CD4-positive, alpha-beta memory T cell (primary cell): ENCODE results near the gene ADCY7. TPM values are rescaled to one million over a fixed set of nuclear protein-coding genes. Genes with fewer than 3 reads are reported as not detected.

Experiments
- CTCF ChIA-PET: fragments of 350-600 bp; sonication (Branson Sonifier 250); formaldehyde crosslinking; loops from one replicate; lab custom pipeline; 2021; ENCODE audit warnings: inconsistent platforms; ENCODE audit not compliant: partially characterized antibody; lab: Charles Lee
- POLR2A ChIA-PET: fragments of 350-600 bp; sonication (Branson Sonifier 250); formaldehyde crosslinking; loops from one replicate; lab custom pipeline; 2021; ENCODE audit not compliant: partially characterized antibody; lab: Charles Lee
- DNase-seq, 5 donors: peaks; one replicate each; pipeline versions ENCODE4 v3.0.0 to v3.0.0-alpha.2; 2020 to 2022; ENCODE audit warnings: mixed read lengths in 1 of 5
- H3K27ac ChIP-seq: one replicate; pipeline ENCODE4 v1.7.0; 2013; ENCODE audit warnings: low read depth, low read length
- H3K27me3 ChIP-seq: 2 replicates; pipeline ENCODE4 v1.7.0; 2013; ENCODE audit warnings: mild to moderate bottlenecking, low read length, moderate library complexity; ENCODE audit not compliant: insufficient read depth
- H3K36me3 ChIP-seq: 2 replicates; pipeline ENCODE4 v1.7.0; 2013; ENCODE audit warnings: mild to moderate bottlenecking, low read length, moderate library complexity; ENCODE audit not compliant: insufficient read depth
- H3K4me1 ChIP-seq: 2 replicates; pipeline ENCODE4 v1.7.0; 2013; ENCODE audit warnings: mild to moderate bottlenecking, low read length, moderate library complexity; ENCODE audit not compliant: insufficient read depth
- H3K4me3 ChIP-seq, 2 donors: one replicate each; pipeline ENCODE4 v1.7.0; 2013; ENCODE audit warnings: low read length in 2 of 2, mild to moderate bottlenecking in 1 of 2
- H3K9me3 ChIP-seq, 2 donors: one replicate each; pipeline ENCODE4 v1.7.0; 2013; ENCODE audit warnings: low read length in 2 of 2, control low read depth in 1 of 2; ENCODE audit not compliant: control insufficient read depth in 1 of 2
- H3K27ac Mint-ChIP-seq, 7 donors: one replicate each; pipeline ENCODE4 v1.8.0; 2020 to 2021; ENCODE audit warnings: mixed read lengths in 7 of 7, mild to moderate bottlenecking in 6 of 7, inconsistent platforms in 3 of 7, moderate library complexity in 3 of 7
- H3K27me3 Mint-ChIP-seq, 2 donors: one replicate each; pipeline ENCODE4 v1.8.0; 2020 to 2021; ENCODE audit warnings: mixed read lengths in 2 of 2
- H3K36me3 Mint-ChIP-seq, 2 donors: one replicate each; pipeline ENCODE4 v1.8.0; 2020 to 2021; ENCODE audit warnings: mixed read lengths in 2 of 2, inconsistent platforms in 1 of 2, mild to moderate bottlenecking in 1 of 2
- H3K4me1 Mint-ChIP-seq, 4 donors: one replicate each; pipeline ENCODE4 v1.8.0; 2020 to 2021; ENCODE audit warnings: mixed read lengths in 4 of 4, mild to moderate bottlenecking in 1 of 4
- H3K4me3 Mint-ChIP-seq, 8 donors: one replicate each; pipeline ENCODE4 v1.8.0; 2020 to 2021; ENCODE audit warnings: mixed read lengths in 8 of 8, mild to moderate bottlenecking in 7 of 8, moderate library complexity in 6 of 8, inconsistent platforms in 3 of 8
- H3K9me3 Mint-ChIP-seq, 8 donors: one replicate each; pipeline ENCODE4 v1.8.0; 2020 to 2021; ENCODE audit warnings: mixed read lengths in 8 of 8, mild to moderate bottlenecking in 5 of 8, inconsistent platforms in 3 of 8, moderate library complexity in 1 of 8
- intact Hi-C: fragments of 100-400 bp; cut with micrococcal nuclease; formaldehyde crosslinking; loops from one replicate; pipeline ENCODE4 v1.15.1; 2023
- polyA plus RNA-seq, 2 donors: library from polyadenylated mRNA; unstranded; fragments of 300-500 nt; fragmentation: Illumina TruSeq; gene quantifications; one replicate each; pipeline ENCODE4 v1.2.3, GENCODE V29; 2021
- total RNA-seq, 2 experiments: library from RNA; stranded (reverse); gene quantifications; one replicate each; pipeline ENCODE4 v1.2.3, GENCODE V29; 2021

Gene ADCY7
- total and polyA plus RNA-seq, 4 experiments from 2014 or later: 34.8 to 235 (median 150) TPM

DNA sequence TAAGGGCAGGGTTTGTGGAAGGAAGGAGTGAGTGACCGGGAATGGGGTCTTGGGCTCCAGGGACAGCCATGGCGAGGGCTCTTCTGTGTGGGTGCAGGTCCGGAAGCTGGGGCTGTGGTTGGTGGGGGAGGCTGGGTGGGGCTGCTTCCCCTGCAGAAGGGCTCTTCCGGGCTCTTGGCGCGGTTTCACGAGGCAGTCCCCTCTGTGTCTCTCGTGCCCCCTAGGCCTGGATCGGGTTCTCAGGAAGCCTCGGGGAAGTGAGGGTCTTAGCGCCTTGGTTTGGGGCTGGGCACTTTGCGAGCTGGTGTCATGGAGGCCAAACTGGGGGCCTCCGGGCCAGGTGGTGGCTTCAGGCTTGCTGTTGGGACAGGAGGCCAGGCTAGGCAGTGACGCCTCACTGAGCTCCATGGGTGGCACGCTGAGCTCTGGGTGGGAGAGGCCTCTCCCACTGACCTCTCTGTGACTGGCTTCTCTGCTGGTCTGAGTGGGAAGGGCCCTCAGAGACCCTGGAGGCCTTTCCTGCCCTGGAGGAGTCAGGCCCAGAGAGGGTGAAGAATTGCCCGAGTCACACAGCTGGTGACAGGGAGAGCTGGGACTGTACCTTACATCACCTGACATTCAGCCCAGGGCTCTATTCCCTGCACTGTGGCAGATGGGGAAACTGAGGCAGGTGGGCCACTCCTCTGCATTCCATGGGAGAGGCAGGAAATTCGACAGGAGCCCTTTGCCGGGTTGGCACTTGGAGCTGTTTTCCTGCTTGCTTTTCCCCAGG, 8.2 kb downstream of the ADCY7 start:
- Histone ChIP-seq H3K27me3 (no peaks in the 10 kb centered on the region), H3K27ac (peak overlapping the region; percentile 71), H3K36me3 (peaks cover 8% of the 10 kb centered on the region), H3K9me3 (no peaks in the 10 kb centered on the region), H3K4me1 (peaks cover 98% of the 10 kb centered on the region), H3K4me3 (peak overlapping the region; percentile 77 to 90)
- peaks cover 58 to 100% (median 89%) of the 10 kb centered on the region in 4 donors for H3K4me1 Mint-ChIP-seq
- H3K36me3 Mint-ChIP-seq: peaks cover 11 to 57% of the 10 kb centered on the region in 2 donors
- POLR2A ChIA-PET: interaction anchor here (0.7 to 12.4 kb wide), 31 partner anchors 8 to 507 kb away, joined by 3 to 252 read pairs (median 6); partner anchors contain the start of genes ADCY7, CNEP1R1, HEATR3 and SNX20
- peak overlapping the region; percentile 90 to 98 (median 92) for H3K4me3 Mint-ChIP-seq
- intact Hi-C loops: loop anchor here (1.0 kb wide), 1 partner anchor 8 kb away; the partner anchor contains the start of gene ADCY7
- H3K27me3 Mint-ChIP-seq: no peaks in the 10 kb centered on the region
- H3K27ac Mint-ChIP-seq: peak overlapping the region; percentile 96 to 99 (median 98)
- CTCF ChIA-PET: interaction anchor here (0.7 to 15.2 kb wide), 21 partner anchors 9 to 532 kb away, joined by 3 to 155 read pairs (median 4); partner anchors contain the start of genes ADCY7, BRD7 and CNEP1R1
- H3K9me3 Mint-ChIP-seq: peaks cover 0 to under 1% (median 0%) of the 10 kb centered on the region in 8 donors
- peak; percentile 60 to 66 (median 66) for DNase-seq

GRCh38 chr16:50275098-50275415, 8.7 kb downstream of the ADCY7 start:
- peaks cover 98% of the 10 kb centered on the region for H3K4me1 ChIP-seq
- H3K36me3 ChIP-seq: peaks cover 8% of the 10 kb centered on the region
- H3K4me3 Mint-ChIP-seq: peak overlapping the region; percentile 90 to 98 (median 92)
- ChIA-PET CTCF (interaction anchor here (0.9 to 15.2 kb wide), 16 partner anchors 8 to 392 kb away, joined by 3 to 155 read pairs (median 4); partner anchors contain the start of genes ADCY7 and CNEP1R1), POLR2A (interaction anchor here (0.9 to 12.4 kb wide), 23 partner anchors 8 to 506 kb away, joined by 3 to 252 read pairs (median 8); partner anchors contain the start of genes ADCY7, CNEP1R1 and HEATR3)
- peaks cover 60 to 100% (median 90%) of the 10 kb centered on the region in 4 donors for H3K4me1 Mint-ChIP-seq
- H3K36me3 Mint-ChIP-seq: peaks cover 11 to 54% of the 10 kb centered on the region in 2 donors
- no peaks in the 10 kb centered on the region for H3K27me3 ChIP-seq
- H3K4me3 ChIP-seq: peak overlapping the region; percentile 77 to 84
- intact Hi-C loops: no loop called here
- H3K27ac Mint-ChIP-seq: peak overlapping the region; percentile 96 to 99 (median 98)
- peak in 1 of 5 donors; percentile 28 for DNase-seq
- peaks cover 0 to 3% (median 0%) of the 10 kb centered on the region in 8 donors for H3K9me3 Mint-ChIP-seq
- peak overlapping the region; percentile 71 for H3K27ac ChIP-seq
- H3K27me3 Mint-ChIP-seq: no peaks in the 10 kb centered on the region
- no peaks in the 10 kb centered on the region for H3K9me3 ChIP-seq

GRCh38 chr16:50275428-50276325, 9.3 kb downstream of the ADCY7 start:
- POLR2A ChIA-PET: interaction anchor here (0.9 to 12.4 kb wide), 21 partner anchors 7 to 506 kb away, joined by 3 to 252 read pairs (median 8); partner anchors contain the start of genes ADCY7, CNEP1R1 and HEATR3
- H3K4me1 ChIP-seq: peaks cover 98% of the 10 kb centered on the region
- Mint-ChIP-seq H3K4me1 (peaks cover 63 to 100% (median 90%) of the 10 kb centered on the region in 4 donors), H3K27ac (peak overlapping the region; percentile 96 to 99 (median 98)), H3K4me3 (peak overlapping the region; percentile 90 to 98 (median 92)), H3K36me3 (peaks cover 11 to 51% of the 10 kb centered on the region in 2 donors), H3K27me3 (no peaks in the 10 kb centered on the region), H3K9me3 (peaks cover 0 to 3% (median 0%) of the 10 kb centered on the region in 8 donors)
- peak in 1 of 5 donors; percentile 19 for DNase-seq
- no peaks in the 10 kb centered on the region for H3K27me3 ChIP-seq
- H3K27ac ChIP-seq: peak overlapping the region; percentile 71
- intact Hi-C loops: no loop called here
- H3K9me3 ChIP-seq: no peaks in the 10 kb centered on the region
- CTCF ChIA-PET: interaction anchor here (0.9 to 15.2 kb wide), 14 partner anchors 8 to 392 kb away, joined by 3 to 155 read pairs (median 4); partner anchors contain the start of genes ADCY7 and CNEP1R1
- H3K36me3 ChIP-seq: peaks cover 8% of the 10 kb centered on the region
- H3K4me3 ChIP-seq: peak overlapping the region; percentile 77 to 84

DNA sequence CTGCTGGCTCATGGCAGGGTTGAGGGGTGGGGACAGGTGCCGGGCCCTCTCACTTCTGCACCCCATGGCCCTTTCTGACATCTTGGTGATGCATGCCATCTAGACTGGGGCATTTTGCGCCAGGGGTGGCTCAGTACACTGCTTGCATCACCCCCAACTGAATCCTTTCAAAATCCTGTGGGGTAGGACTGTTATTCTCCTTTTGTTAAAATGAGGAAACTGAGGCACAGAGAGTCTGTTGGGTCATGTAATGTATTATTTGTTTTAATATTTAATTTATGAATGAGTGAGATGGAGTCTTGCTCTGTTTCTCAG, 9.9 kb downstream of the ADCY7 start:
- H3K9me3 ChIP-seq: no peaks in the 10 kb centered on the region
- intact Hi-C loops: no loop called here
- H3K36me3 Mint-ChIP-seq: peaks cover 8 to 45% of the 10 kb centered on the region in 2 donors
- H3K9me3 Mint-ChIP-seq: peaks cover 0 to 3% (median 0%) of the 10 kb centered on the region in 8 donors
- H3K36me3 ChIP-seq: peaks cover 8% of the 10 kb centered on the region
- ChIA-PET CTCF (interaction anchor here (2.1 to 15.2 kb wide), 3 partner anchors 13 to 80 kb away, joined by 14 to 155 read pairs (median 95); partner anchors contain the start of gene ADCY7), POLR2A (interaction anchor here (2.3 to 12.4 kb wide), 4 partner anchors 6 to 62 kb away, joined by 6 to 252 read pairs (median 64); partner anchors contain the start of gene ADCY7)
- H3K27me3 ChIP-seq: no peaks in the 10 kb centered on the region
- peaks cover 63 to 100% (median 88%) of the 10 kb centered on the region in 4 donors for H3K4me1 Mint-ChIP-seq
- H3K27ac Mint-ChIP-seq: peak overlapping the region in 6 of 7 donors; percentile 84 to 99 (median 94)
- H3K4me1 ChIP-seq: peaks cover 98% of the 10 kb centered on the region
- DNase-seq: peak in 1 of 5 donors; percentile 35
- H3K4me3 Mint-ChIP-seq: peak overlapping the region in 6 of 8 donors; percentile 12 to 98 (median 66)
- H3K27ac ChIP-seq: peak overlapping the region; percentile 71
- no peak overlapping the region for H3K4me3 ChIP-seq
- H3K27me3 Mint-ChIP-seq: no peaks in the 10 kb centered on the region

GRCh38 chr16:50276801-50277555, 10.6 kb downstream of the ADCY7 start:
- Mint-ChIP-seq H3K36me3 (peaks cover 8 to 40% of the 10 kb centered on the region in 2 donors), H3K27me3 (no peaks in the 10 kb centered on the region), H3K4me1 (peaks cover 62 to 100% (median 87%) of the 10 kb centered on the region in 4 donors), H3K4me3 (peak overlapping the region in 7 of 8 donors; percentile 28 to 86 (median 76)), H3K27ac (peak overlapping the region; percentile 88 to 99 (median 93)), H3K9me3 (peaks cover 0 to 3% (median 0%) of the 10 kb centered on the region in 8 donors)
- Histone ChIP-seq H3K4me3 (peak overlapping the region in 1 of 2 donors; percentile 6), H3K27me3 (no peaks in the 10 kb centered on the region), H3K27ac (peak overlapping the region; percentile 41), H3K4me1 (peaks cover 98% of the 10 kb centered on the region), H3K9me3 (no peaks in the 10 kb centered on the region), H3K36me3 (peaks cover 8% of the 10 kb centered on the region)
- POLR2A ChIA-PET: interaction anchor here (0.8 to 12.4 kb wide), 6 partner anchors 7 to 404 kb away, joined by 3 to 252 read pairs (median 6); partner anchors contain the start of genes ADCY7 and SNX20
- no peak for DNase-seq
- intact Hi-C loops: no loop called here
- CTCF ChIA-PET: interaction anchor here (1.2 to 7.9 kb wide), 5 partner anchors 10 to 529 kb away, joined by 4 to 99 read pairs (median 10); partner anchors contain the start of gene ADCY7
